IMR-90 (cell line): ENCODE measurements around the gene RET. TPM values are rescaled to one million over a fixed set of nuclear protein-coding genes. Genes with fewer than 3 reads are reported as not detected.
A peak's percentile ranks its signal among the peaks of the same experiment; 100 is the strongest.

Source experiments
- ATAC-seq: fragments of 200-7000 bp; cut with Tn5 transposase; 2 replicates; pipeline ENCODE4 v1.9.1; 2020; ENCODE audit warnings: low read depth, mild to moderate bottlenecking, moderate library complexity
- BruUV-seq: library from RNA; stranded (reverse); fragments of 400-500 nt; replicated peaks from 2 replicates; lab custom pipeline; 2021; lab: Mats Ljungman, UMichigan
- CTCF ChIA-PET: fragments of 300-600 bp; formaldehyde crosslinking; extraction: SDS; loops from one replicate; lab custom pipeline; 2021; ENCODE audit warnings: antibody characterized with exemption; lab: Yijun Ruan, JAX
- POLR2A ChIA-PET: fragments of 300-600 bp; sonication (Branson Sonifier 250); formaldehyde crosslinking; loops from one replicate; lab custom pipeline; 2022; ENCODE audit warnings: antibody characterized with exemption; ENCODE audit not compliant: unreplicated experiment; lab: Charles Lee
- DNase-seq: peaks from one replicate; pipeline ENCODE4 v3.0.0; 2013
- H2AFZ ChIP-seq: replicated peaks from 2 replicates; pipeline ENCODE3; 2013; ENCODE audit warnings: low read length, mild to moderate bottlenecking; ENCODE audit not compliant: poor library complexity
- H2AK5ac ChIP-seq: 2 replicates; pipeline ENCODE4 v1.6.1; 2013; ENCODE audit warnings: low read depth, low read length, inconsistent platforms
- H2AK9ac ChIP-seq: replicated peaks from 2 replicates; pipeline ENCODE3; 2013; ENCODE audit warnings: mild to moderate bottlenecking, low read depth, low read length, moderate library complexity; ENCODE audit not compliant: poor library complexity
- H2BK120ac ChIP-seq: 2 replicates; pipeline ENCODE4 v1.6.1; 2013; ENCODE audit warnings: low read depth, low read length, inconsistent platforms
- H2BK15ac ChIP-seq: 3 replicates; pipeline ENCODE4 v1.6.1; 2013; ENCODE audit warnings: low read depth, low read length, inconsistent platforms
- H2BK20ac ChIP-seq: 2 replicates; pipeline ENCODE4 v1.6.1; 2013; ENCODE audit warnings: low read depth, mild to moderate bottlenecking, inconsistent platforms, low read length, moderate library complexity
- H2BK5ac ChIP-seq: 2 replicates; pipeline ENCODE4 v1.6.1; 2013; ENCODE audit warnings: mild to moderate bottlenecking, low read depth, low read length, inconsistent platforms; ENCODE audit not compliant: poor library complexity, severe bottlenecking
- H3K14ac ChIP-seq: replicated peaks from 2 replicates; pipeline ENCODE4 v1.6.1; 2013; ENCODE audit warnings: low read depth, low read length, inconsistent platforms
- H3K18ac ChIP-seq: 2 replicates; pipeline ENCODE4 v1.6.1; 2013; ENCODE audit warnings: low read depth, low read length, control low read depth
- H3K23ac ChIP-seq: 2 replicates; pipeline ENCODE4 v1.6.1; 2013; ENCODE audit warnings: low read depth, low read length, inconsistent platforms
- H3K27ac ChIP-seq: 2 replicates; pipeline ENCODE4 v1.5.1; 2013; ENCODE audit warnings: mild to moderate bottlenecking, control low read depth, low read length; ENCODE audit not compliant: insufficient read depth
- H3K27me3 ChIP-seq: 2 replicates; pipeline ENCODE4 v1.6.1; 2013; ENCODE audit warnings: low read length; ENCODE audit not compliant: control insufficient read depth, insufficient read depth
- H3K36me3 ChIP-seq: 2 replicates; pipeline ENCODE4 v1.6.1; 2013; ENCODE audit warnings: low read length, mixed read lengths; ENCODE audit not compliant: control insufficient read depth, insufficient read depth
- H3K4ac ChIP-seq: 2 replicates; pipeline ENCODE4 v1.6.1; 2013; ENCODE audit warnings: low read depth, low read length, inconsistent platforms
- H3K4me1 ChIP-seq: 2 replicates; pipeline ENCODE4 v1.6.1; 2013; ENCODE audit warnings: low read length, mixed read lengths; ENCODE audit not compliant: control insufficient read depth, insufficient read depth
- H3K4me2 ChIP-seq: 2 replicates; pipeline ENCODE4 v1.6.1; 2013; ENCODE audit warnings: low read depth, mild to moderate bottlenecking, control low read depth, low read length, moderate library complexity
- H3K4me3 ChIP-seq: 2 replicates; pipeline ENCODE4 v1.5.1; 2013; ENCODE audit warnings: low read depth, mild to moderate bottlenecking, control low read depth, low read length, moderate library complexity; ENCODE audit not compliant: insufficient read depth
- H3K56ac ChIP-seq: 2 replicates; pipeline ENCODE4 v1.6.1; 2013; ENCODE audit warnings: low read length, inconsistent platforms; ENCODE audit not compliant: insufficient read depth; ENCODE audit errors: extremely low read depth
- H3K79me1 ChIP-seq, 2 experiments: 2 replicates each; pipeline ENCODE4 v1.6.1; 2013; ENCODE audit warnings: low read length in 2 of 2, inconsistent platforms in 1 of 2, low read depth in 1 of 2
- H3K9ac ChIP-seq: 2 replicates; pipeline ENCODE4 v1.6.1; 2013; ENCODE audit warnings: low read depth, low read length, control low read depth
- H3K9me1 ChIP-seq: 2 replicates; pipeline ENCODE4 v1.6.1; 2013; ENCODE audit warnings: low read length, inconsistent platforms; ENCODE audit not compliant: insufficient read depth
- H3K9me3 ChIP-seq: 2 replicates; pipeline ENCODE4 v1.6.1; 2013; ENCODE audit warnings: low read length; ENCODE audit not compliant: control insufficient read depth, insufficient read depth
- H4K20me1 ChIP-seq: 2 replicates; pipeline ENCODE4 v1.6.1; 2013; ENCODE audit warnings: low read length, inconsistent platforms; ENCODE audit not compliant: insufficient read depth
- H4K5ac ChIP-seq: 2 replicates; pipeline ENCODE4 v1.6.1; 2013; ENCODE audit warnings: mild to moderate bottlenecking, low read depth, low read length, control low read depth
- H4K8ac ChIP-seq, 2 experiments: 2 replicates each; pipeline ENCODE4 v1.6.1; 2013; ENCODE audit warnings: low read depth in 2 of 2, low read length in 2 of 2, control low read depth in 1 of 2, inconsistent platforms in 1 of 2
- H4K91ac ChIP-seq: 2 replicates; pipeline ENCODE4 v1.6.1; 2013; ENCODE audit warnings: low read depth, low read length, inconsistent platforms; ENCODE audit not compliant: insufficient read depth
- BHLHE40 ChIP-seq: fragments of 150-350 bp; IDR thresholded peaks from 2 replicates; pipeline ENCODE4 v1.6.1; 2016; ENCODE audit warnings: mild to moderate bottlenecking, low read depth, low read length
- CEBPB ChIP-seq: IDR thresholded peaks from 2 replicates; pipeline ENCODE4 v1.6.1; 2012; ENCODE audit warnings: low read depth, low read length, improper control_type of control experiment
- CHD1 ChIP-seq: IDR thresholded peaks from 2 replicates; pipeline ENCODE4 v1.6.1; 2012; ENCODE audit warnings: low read depth, low read length, improper control_type of control experiment
- MAFK ChIP-seq: IDR thresholded peaks from 2 replicates; pipeline ENCODE4 v1.6.1; 2012; ENCODE audit warnings: low read depth, low read length, improper control_type of control experiment
- NFE2L2 ChIP-seq: fragments of 150-350 bp; IDR thresholded peaks from 2 replicates; pipeline ENCODE4 v1.6.1; 2016; ENCODE audit warnings: low read depth, mild to moderate bottlenecking, low read length
- POLR2A ChIP-seq: IDR thresholded peaks from 2 replicates; pipeline ENCODE4 v1.6.1; 2012; ENCODE audit warnings: mild to moderate bottlenecking, low read depth, low read length
- RCOR1 ChIP-seq: IDR thresholded peaks from 2 replicates; pipeline ENCODE4 v1.6.1; 2012; ENCODE audit warnings: mild to moderate bottlenecking, low read length, improper control_type of control experiment; ENCODE audit not compliant: insufficient replicate concordance
- RFX5 ChIP-seq: IDR thresholded peaks from 2 replicates; pipeline ENCODE4 v1.8.0; 2012; ENCODE audit warnings: low read depth, mild to moderate bottlenecking, low read length, moderate library complexity
- SMC3 ChIP-seq: fragments of 150-350 bp; IDR thresholded peaks from 2 replicates; pipeline ENCODE4 v1.6.1; 2016; ENCODE audit warnings: low read depth, mild to moderate bottlenecking, antibody characterized with exemption, low read length, moderate library complexity
- WGBS, 2 experiments: methylation state at CpG; one replicate each; pipeline versions ENCODE4 v1.1.5 to v1.1.7; 2013; ENCODE audit warnings: missing lambda C conversion rate in 2 of 2; ENCODE audit not compliant: insufficient read length in 1 of 2; ENCODE audit errors: extremely low coverage in 2 of 2; 5-methylcytosine and 5-hydroxymethylcytosine counted together
- dilution Hi-C: fragments of 300-500 bp; cut with HindIII; formaldehyde crosslinking; loops from one replicate; pipeline ENCODE4 v1.14.3; 2018; ENCODE audit warnings: low sequenced_read_pairs; ENCODE audit not compliant: unreplicated experiment
- in situ Hi-C: fragments of 300-500 bp; cut with MboI; formaldehyde crosslinking; loops from 3 replicates; pipeline ENCODE4 v1.14.3; 2019; ENCODE audit warnings: low sequenced_read_pairs, inconsistent platforms, mixed read lengths
- intact Hi-C: fragments of 100-400 bp; cut with micrococcal nuclease; formaldehyde crosslinking; loops from 2 replicates; pipeline ENCODE4 v1.10.0; 2022
- polyA plus RNA-seq, 3 experiments: library from polyadenylated mRNA; depleted of rRNA; stranded (reverse); fragments of >200 nt; gene quantifications; 2 replicates each; pipeline ENCODE4 v1.2.3, GENCODE V29; 2012; ENCODE audit warnings: low replicate concordance in 1 of 3
- total RNA-seq: library from RNA; depleted of rRNA; stranded (reverse); fragments of >200 nt; gene quantifications from 2 replicates; pipeline ENCODE4 v1.2.3, GENCODE V29; 2012
- TF ChIP-seq, protein P1 (sequence below): fragments of 150-350 bp; IDR thresholded peaks from 2 replicates; pipeline ENCODE4 v1.6.1; 2017; ENCODE audit warnings: mild to moderate bottlenecking, antibody characterized with exemption, low read length, low read depth
- TF ChIP-seq, protein P2 (sequence below): fragments of 150-350 bp; IDR thresholded peaks from 2 replicates; pipeline ENCODE4 v1.6.1; 2016; ENCODE audit warnings: low read depth, mild to moderate bottlenecking, low read length, moderate library complexity, borderline replicate concordance
- TF ChIP-seq, protein P3 (sequence below): conservative IDR thresholded peaks from 2 replicates; pipeline ENCODE4 v1.5.1; 2012; ENCODE audit warnings: mild to moderate bottlenecking, low read depth, low read length, improper control_type of control experiment

The RET gene
- total and polyA plus RNA-seq, 2 of the 4 experiments (the other 2 are of a cell fraction), result 0.10 to 0.18 TPM

DNA sequence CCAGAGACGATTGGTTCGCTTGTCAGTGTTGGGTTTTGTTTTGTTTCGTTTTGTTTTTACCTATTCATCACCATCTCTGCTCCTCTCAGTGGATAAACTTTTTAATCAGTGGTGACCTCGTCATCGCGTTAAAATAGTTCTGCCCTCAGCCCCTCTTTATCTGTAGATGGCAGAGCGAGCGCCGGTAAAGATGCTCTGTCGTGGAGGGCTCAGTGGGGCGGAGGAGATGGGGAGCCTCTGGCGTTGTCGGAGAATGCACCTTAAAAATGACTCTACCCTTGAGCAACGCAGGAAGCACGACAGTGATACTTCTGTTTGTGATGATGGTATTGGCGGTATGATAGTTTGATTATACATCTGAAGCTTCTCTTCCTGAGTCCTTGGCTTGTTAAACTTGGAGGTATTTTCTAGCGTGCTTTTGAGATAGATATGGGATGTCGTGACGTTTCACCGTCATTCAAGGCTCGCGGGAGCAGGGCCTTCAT lies 61.9 kb downstream of the RET start:
- peaks cover 6% of the 10 kb centered on the region for H3K4me1 ChIP-seq
- peak overlapping the region; percentile 94 for H2AFZ ChIP-seq
- peaks cover 41% of the 10 kb centered on the region for H4K20me1 ChIP-seq
- H2BK120ac ChIP-seq, result peak overlapping the region; percentile 69
- H2BK15ac ChIP-seq, result 0 out of 3 replicates have a peak overlapping the region, but pooled peaks have one; percentile 23
- H3K4me2 ChIP-seq, result peak overlapping the region; percentile 93
- in situ Hi-C loops, result loop anchor here (25.0 kb wide), 1 partner anchor 1849 kb away; the partner anchor contains the start of gene DEPP1
- peak overlapping the region; percentile 94 for H2AK9ac ChIP-seq
- H3K9me3 ChIP-seq, result no peaks in the 10 kb centered on the region
- peak overlapping the region; percentile 70 for H3K14ac ChIP-seq
- dilution Hi-C loops, result no loop called here
- H3K4ac ChIP-seq, result peak overlapping the region; percentile 67
- H4K91ac ChIP-seq, result peak overlapping the region; percentile 78
- peak overlapping the region; percentile 80 for H2BK5ac ChIP-seq
- no TSS peak for BruUV-seq
- no peaks in the 10 kb centered on the region for H3K27me3 ChIP-seq
- peak overlapping the region; percentile 47 for H2AK5ac ChIP-seq
- peak overlapping the region; percentile 98 for H3K4me3 ChIP-seq
- TF ChIP-seq NFE2L2 (no peak), CHD1 (no peak), RFX5 (no peak), MAFK (no peak), BHLHE40 (no peak), CEBPB (no peak; the same call in 1 of the 2 replicates), SMC3 (no peak), POLR2A (no peak), RCOR1 (no peak)
- TF ChIP-seq, protein P1, sequence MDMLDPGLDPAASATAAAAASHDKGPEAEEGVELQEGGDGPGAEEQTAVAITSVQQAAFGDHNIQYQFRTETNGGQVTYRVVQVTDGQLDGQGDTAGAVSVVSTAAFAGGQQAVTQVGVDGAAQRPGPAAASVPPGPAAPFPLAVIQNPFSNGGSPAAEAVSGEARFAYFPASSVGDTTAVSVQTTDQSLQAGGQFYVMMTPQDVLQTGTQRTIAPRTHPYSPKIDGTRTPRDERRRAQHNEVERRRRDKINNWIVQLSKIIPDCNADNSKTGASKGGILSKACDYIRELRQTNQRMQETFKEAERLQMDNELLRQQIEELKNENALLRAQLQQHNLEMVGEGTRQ, result no peak
- TF ChIP-seq, protein P2, sequence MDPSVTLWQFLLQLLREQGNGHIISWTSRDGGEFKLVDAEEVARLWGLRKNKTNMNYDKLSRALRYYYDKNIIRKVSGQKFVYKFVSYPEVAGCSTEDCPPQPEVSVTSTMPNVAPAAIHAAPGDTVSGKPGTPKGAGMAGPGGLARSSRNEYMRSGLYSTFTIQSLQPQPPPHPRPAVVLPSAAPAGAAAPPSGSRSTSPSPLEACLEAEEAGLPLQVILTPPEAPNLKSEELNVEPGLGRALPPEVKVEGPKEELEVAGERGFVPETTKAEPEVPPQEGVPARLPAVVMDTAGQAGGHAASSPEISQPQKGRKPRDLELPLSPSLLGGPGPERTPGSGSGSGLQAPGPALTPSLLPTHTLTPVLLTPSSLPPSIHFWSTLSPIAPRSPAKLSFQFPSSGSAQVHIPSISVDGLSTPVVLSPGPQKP, result no peak
- TF ChIP-seq, protein P3, sequence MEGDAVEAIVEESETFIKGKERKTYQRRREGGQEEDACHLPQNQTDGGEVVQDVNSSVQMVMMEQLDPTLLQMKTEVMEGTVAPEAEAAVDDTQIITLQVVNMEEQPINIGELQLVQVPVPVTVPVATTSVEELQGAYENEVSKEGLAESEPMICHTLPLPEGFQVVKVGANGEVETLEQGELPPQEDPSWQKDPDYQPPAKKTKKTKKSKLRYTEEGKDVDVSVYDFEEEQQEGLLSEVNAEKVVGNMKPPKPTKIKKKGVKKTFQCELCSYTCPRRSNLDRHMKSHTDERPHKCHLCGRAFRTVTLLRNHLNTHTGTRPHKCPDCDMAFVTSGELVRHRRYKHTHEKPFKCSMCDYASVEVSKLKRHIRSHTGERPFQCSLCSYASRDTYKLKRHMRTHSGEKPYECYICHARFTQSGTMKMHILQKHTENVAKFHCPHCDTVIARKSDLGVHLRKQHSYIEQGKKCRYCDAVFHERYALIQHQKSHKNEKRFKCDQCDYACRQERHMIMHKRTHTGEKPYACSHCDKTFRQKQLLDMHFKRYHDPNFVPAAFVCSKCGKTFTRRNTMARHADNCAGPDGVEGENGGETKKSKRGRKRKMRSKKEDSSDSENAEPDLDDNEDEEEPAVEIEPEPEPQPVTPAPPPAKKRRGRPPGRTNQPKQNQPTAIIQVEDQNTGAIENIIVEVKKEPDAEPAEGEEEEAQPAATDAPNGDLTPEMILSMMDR, result no peak
- H3K9ac ChIP-seq, result peak overlapping the region; percentile 88
- ATAC-seq (peak; percentile 33), DNase-seq (peak; percentile 55)
- 0% methylated on average over 6 of the region's 22 CpGs; no CpG with 5 or more reads in 1 of the 2 experiments for WGBS, 2 experiments
- H3K36me3 ChIP-seq, result no peaks in the 10 kb centered on the region
- ChIA-PET CTCF (no interaction called here), POLR2A (interaction anchor here (1.0 to 1.4 kb wide), 2 partner anchors 10 to 53 kb away, joined by 4 to 6 read pairs; no protein-coding TSS in a partner anchor)
- no peak overlapping the region for H2BK20ac ChIP-seq
- H3K27ac ChIP-seq, result peak overlapping the region; percentile 83
- intact Hi-C loops, result loop anchor here (1.0 to 5.0 kb wide), 2 partner anchors 210 to 269 kb away; partner anchors contain the start of gene HNRNPF
- H3K56ac ChIP-seq, result peak overlapping the region; percentile 79
- H3K18ac ChIP-seq, result peak overlapping the region; percentile 59
- peaks cover 9 to 47% of the 10 kb centered on the region in 2 experiments; a peak in 3 of 4 replicates for H3K79me1 ChIP-seq
- peak overlapping the region; percentile 41 for H4K5ac ChIP-seq
- H3K9me1 ChIP-seq, result peaks cover 5% of the 10 kb centered on the region; the same call in 1 of the 2 replicates
- H3K23ac ChIP-seq, result peak overlapping the region; percentile 57
- H4K8ac ChIP-seq, result peak overlapping the region; percentile 22 to 52; a peak in 3 of 4 replicates
